ENCODE data around the gene CASP10. TPM values are rescaled to one million over a fixed set of nuclear protein-coding genes. Genes with fewer than 3 reads are reported as not detected.

Gene CASP10
- total RNA-seq, 1 donor = 5.6 TPM

- TF ChIP-seq CTCF (IDR thresholded peaks at IDR 0.05; ENCODE audit: insufficient read depth, low read depth, low read length) = no peak
- no peak overlapping the region for H3K4me3 ChIP-seq (ENCODE audit: low read depth, low read length)
- peak; percentile 89 for DNase-seq (ENCODE audit: low read depth)
Observed at GRCh38 chr2:201151127-201151981, 31.6 kb upstream of the CASP10 start.

- no peak for TF ChIP-seq CTCF (IDR thresholded peaks at IDR 0.05; ENCODE audit: insufficient read depth, low read depth, low read length)
- no peak for DNase-seq (ENCODE audit: low read depth)
Observed at GRCh38 chr2:201152517-201152916, 30.4 kb upstream of the CASP10 start.

GRCh38 chr2:201152999-201153815 is 29.7 kb upstream of the CASP10 start:
- no peak overlapping the region for H3K4me3 ChIP-seq (ENCODE audit: low read depth, low read length)
- no peak for TF ChIP-seq CTCF (IDR thresholded peaks at IDR 0.05; ENCODE audit: insufficient read depth, low read depth, low read length)

More at GRCh38 chr2:201152517-201152916, 30.4 kb upstream of the CASP10 start:
- H3K4me3 ChIP-seq (ENCODE audit: low read depth, low read length) = no peak overlapping the region

GRCh38 chr2:201154615-201155399 is 28.1 kb upstream of the CASP10 start:
- DNase-seq (ENCODE audit: low read depth) = no peak
- no peak for TF ChIP-seq CTCF (IDR thresholded peaks at IDR 0.05; ENCODE audit: insufficient read depth, low read depth, low read length)
- H3K4me3 ChIP-seq (ENCODE audit: low read depth, low read length) = no peak overlapping the region

More at GRCh38 chr2:201152999-201153815, 29.7 kb upstream of the CASP10 start:
- DNase-seq (ENCODE audit: low read depth) = no peak

- no peak for TF ChIP-seq CTCF (IDR thresholded peaks at IDR 0.05; ENCODE audit: insufficient read depth, low read depth, low read length)
- H3K4me3 ChIP-seq (ENCODE audit: low read depth, low read length) = no peak overlapping the region
- DNase-seq (ENCODE audit: low read depth) = no peak
Observed at GRCh38 chr2:201156036-201156435, 26.9 kb upstream of the CASP10 start.

- H3K4me3 ChIP-seq (ENCODE audit: low read depth, low read length) = no peak overlapping the region
- TF ChIP-seq CTCF (IDR thresholded peaks at IDR 0.05; ENCODE audit: insufficient read depth, low read depth, low read length) = no peak
- no peak for DNase-seq (ENCODE audit: low read depth)
Observed at GRCh38 chr2:201156640-201157039, 26.3 kb upstream of the CASP10 start.
